Stimulated activated memory B cell treated with anti-CD40 and anti-IgM and Interleukin-4, amounts not matched to agents 10 μg/mL and 1 μg/mL and 100 μg/mL, for 72 hours (primary cell): ENCODE results near the gene SLC25A48.
A peak's percentile ranks its signal among the peaks of the same experiment; 100 is the strongest.

ENCODE experiments used
- ATAC-seq: fragments of 150-1000 bp; cut with Tn5 transposase; 2 replicates; pipeline ENCODE4 v1.10.0; 2021
- H3K27ac Mint-ChIP-seq: one replicate; pipeline ENCODE4 v1.8.0; 2022; ENCODE audit warnings: mild to moderate bottlenecking, mixed read lengths
- H3K27me3 Mint-ChIP-seq: one replicate; pipeline ENCODE4 v1.8.0; 2022; ENCODE audit warnings: mixed read lengths
- H3K36me3 Mint-ChIP-seq: one replicate; pipeline ENCODE4 v1.8.0; 2022; ENCODE audit warnings: mixed read lengths
- H3K4me1 Mint-ChIP-seq: one replicate; pipeline ENCODE4 v1.8.0; 2022; ENCODE audit warnings: mixed read lengths
- H3K4me3 Mint-ChIP-seq: one replicate; pipeline ENCODE4 v1.8.0; 2022; ENCODE audit warnings: mild to moderate bottlenecking, moderate library complexity, mixed read lengths
- H3K9me3 Mint-ChIP-seq: one replicate; pipeline ENCODE4 v1.8.0; 2022; ENCODE audit warnings: mixed read lengths

Gene SLC25A48

GRCh38 chr5:135880278-135880677 is 45.8 kb downstream of the SLC25A48 start:
- Mint-ChIP-seq H3K4me3 (no peak overlapping the region), H3K9me3 (no peaks in the 10 kb centered on the region), H3K27me3 (peaks cover 45% of the 10 kb centered on the region), H3K4me1 (no peaks in the 10 kb centered on the region), H3K27ac (no peak overlapping the region), H3K36me3 (no peaks in the 10 kb centered on the region)
- no peak for ATAC-seq

- no peaks in the 10 kb centered on the region for H3K9me3 Mint-ChIP-seq
- peaks cover 45% of the 10 kb centered on the region for H3K27me3 Mint-ChIP-seq
- no peak overlapping the region for H3K27ac Mint-ChIP-seq
- H3K4me1 Mint-ChIP-seq: no peaks in the 10 kb centered on the region
- ATAC-seq: no peak
- no peak overlapping the region for H3K4me3 Mint-ChIP-seq
- no peaks in the 10 kb centered on the region for H3K36me3 Mint-ChIP-seq
Measured at GRCh38 chr5:135880801-135881200, 46.3 kb downstream of the SLC25A48 start.

DNA sequence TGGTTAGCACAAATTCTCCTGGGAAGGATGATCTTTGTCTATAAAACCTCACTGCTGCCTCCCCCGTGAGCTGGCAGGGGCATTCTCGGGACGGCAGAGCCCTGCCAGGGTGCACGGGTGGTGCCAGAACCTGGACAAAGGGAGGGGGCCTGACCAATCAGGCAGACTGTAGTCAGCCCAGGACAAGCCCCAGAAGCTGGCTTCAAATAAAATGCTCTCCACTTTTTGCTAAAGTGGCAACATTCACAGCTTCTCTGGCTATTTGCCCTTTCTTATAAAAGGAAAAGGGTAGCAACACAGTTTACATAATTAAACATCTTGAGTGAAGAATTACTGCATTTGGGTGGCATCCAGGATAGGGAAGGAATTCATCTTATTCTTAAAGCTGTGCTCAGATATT is 46.8 kb downstream of the SLC25A48 start:
- H3K27me3 Mint-ChIP-seq: peaks cover 45% of the 10 kb centered on the region
- no peaks in the 10 kb centered on the region for H3K9me3 Mint-ChIP-seq
- no peak for ATAC-seq
- no peaks in the 10 kb centered on the region for H3K36me3 Mint-ChIP-seq
- no peak overlapping the region for H3K4me3 Mint-ChIP-seq
- no peak overlapping the region for H3K27ac Mint-ChIP-seq
- no peaks in the 10 kb centered on the region for H3K4me1 Mint-ChIP-seq

GRCh38 chr5:135881819-135882218 is 47.4 kb downstream of the SLC25A48 start:
- peaks cover 41% of the 10 kb centered on the region for H3K27me3 Mint-ChIP-seq
- H3K36me3 Mint-ChIP-seq: no peaks in the 10 kb centered on the region
- H3K27ac Mint-ChIP-seq: no peak overlapping the region
- H3K4me3 Mint-ChIP-seq: no peak overlapping the region
- no peak for ATAC-seq
- H3K9me3 Mint-ChIP-seq: no peaks in the 10 kb centered on the region
- H3K4me1 Mint-ChIP-seq: no peaks in the 10 kb centered on the region

- Mint-ChIP-seq H3K4me1 (peaks cover 8% of the 10 kb centered on the region), H3K9me3 (no peaks in the 10 kb centered on the region), H3K4me3 (no peak overlapping the region), H3K27ac (no peak overlapping the region), H3K36me3 (no peaks in the 10 kb centered on the region), H3K27me3 (peaks cover 30% of the 10 kb centered on the region)
- no peak for ATAC-seq
Measured at GRCh38 chr5:135883026-135883425, 48.6 kb downstream of the SLC25A48 start.

- no peak overlapping the region for H3K27ac Mint-ChIP-seq
- peaks cover 8% of the 10 kb centered on the region for H3K4me1 Mint-ChIP-seq
- no peaks in the 10 kb centered on the region for H3K9me3 Mint-ChIP-seq
- H3K4me3 Mint-ChIP-seq: no peak overlapping the region
- ATAC-seq: no peak
- no peaks in the 10 kb centered on the region for H3K36me3 Mint-ChIP-seq
- H3K27me3 Mint-ChIP-seq: peaks cover 30% of the 10 kb centered on the region
Measured at GRCh38 chr5:135883441-135883840, 49.0 kb downstream of the SLC25A48 start.

DNA sequence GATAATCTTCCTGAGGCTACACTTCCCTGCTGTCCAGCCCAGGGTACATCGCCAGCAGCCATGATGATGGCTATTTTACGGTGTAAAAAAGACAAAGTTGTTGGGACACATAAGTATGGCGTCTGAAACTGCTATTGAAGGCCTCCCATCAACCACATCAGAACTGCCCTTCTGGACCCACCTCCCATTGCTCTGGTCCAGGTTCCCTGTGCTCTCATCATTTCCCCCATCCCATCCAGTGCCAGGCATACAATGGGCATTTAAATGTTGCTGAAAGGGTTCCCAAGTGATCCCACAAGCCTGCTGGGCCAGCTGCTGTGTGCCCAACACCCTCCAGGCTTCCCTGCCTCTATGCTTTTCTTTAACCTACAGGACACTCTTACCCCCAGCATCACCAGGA is 50.6 kb downstream of the SLC25A48 start:
- Mint-ChIP-seq H3K27me3 (peaks cover 29% of the 10 kb centered on the region), H3K4me3 (no peak overlapping the region), H3K36me3 (no peaks in the 10 kb centered on the region), H3K9me3 (no peaks in the 10 kb centered on the region), H3K27ac (no peak overlapping the region), H3K4me1 (peaks cover 8% of the 10 kb centered on the region)
- no peak for ATAC-seq

- H3K36me3 Mint-ChIP-seq: no peaks in the 10 kb centered on the region
Measured at GRCh38 chr5:135886136-135886535, 51.7 kb downstream of the SLC25A48 start.

DNA sequence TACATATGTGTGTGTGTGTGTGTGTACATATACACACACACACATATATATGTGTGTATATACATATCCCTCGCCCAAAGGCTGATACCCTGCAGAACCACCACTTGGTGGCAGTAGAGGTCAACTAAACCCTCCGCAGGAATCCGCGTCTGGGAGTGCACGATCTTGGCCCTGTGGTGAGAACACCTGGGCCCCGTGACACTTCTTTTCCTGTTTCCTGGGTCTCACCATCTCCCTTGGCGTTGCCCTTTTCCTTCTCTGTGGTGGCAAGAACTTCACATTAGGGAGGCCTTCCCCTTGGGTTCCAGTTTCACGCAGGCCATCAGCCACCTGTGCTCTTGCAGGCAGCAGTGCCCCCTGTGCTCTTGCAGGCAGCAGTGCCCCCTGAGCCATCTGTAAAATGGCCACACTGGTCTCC is 53.0 kb downstream of the SLC25A48 start:
- H3K4me3 Mint-ChIP-seq: peak overlapping the region; percentile 29
- H3K27me3 Mint-ChIP-seq: peaks cover 16% of the 10 kb centered on the region

More at GRCh38 chr5:135886136-135886535, 51.7 kb downstream of the SLC25A48 start:
- ATAC-seq: no peak
- Mint-ChIP-seq H3K27me3 (peaks cover 18% of the 10 kb centered on the region), H3K27ac (no peak overlapping the region), H3K4me1 (peaks cover 14% of the 10 kb centered on the region), H3K9me3 (no peaks in the 10 kb centered on the region), H3K4me3 (no peak overlapping the region)

GRCh38 chr5:135887881-135888614 is 53.6 kb downstream of the SLC25A48 start:
- Mint-ChIP-seq H3K27me3 (peaks cover 13% of the 10 kb centered on the region), H3K27ac (no peak overlapping the region), H3K9me3 (no peaks in the 10 kb centered on the region), H3K4me3 (peak overlapping the region; percentile 29), H3K4me1 (peaks cover 14% of the 10 kb centered on the region), H3K36me3 (no peaks in the 10 kb centered on the region)
- no peak for ATAC-seq

More for the DNA sequence above, 53.0 kb downstream of the SLC25A48 start:
- no peaks in the 10 kb centered on the region for H3K36me3 Mint-ChIP-seq
- no peak overlapping the region for H3K27ac Mint-ChIP-seq
- H3K9me3 Mint-ChIP-seq: no peaks in the 10 kb centered on the region
- ATAC-seq: peak; percentile 75
- peaks cover 14% of the 10 kb centered on the region for H3K4me1 Mint-ChIP-seq

DNA sequence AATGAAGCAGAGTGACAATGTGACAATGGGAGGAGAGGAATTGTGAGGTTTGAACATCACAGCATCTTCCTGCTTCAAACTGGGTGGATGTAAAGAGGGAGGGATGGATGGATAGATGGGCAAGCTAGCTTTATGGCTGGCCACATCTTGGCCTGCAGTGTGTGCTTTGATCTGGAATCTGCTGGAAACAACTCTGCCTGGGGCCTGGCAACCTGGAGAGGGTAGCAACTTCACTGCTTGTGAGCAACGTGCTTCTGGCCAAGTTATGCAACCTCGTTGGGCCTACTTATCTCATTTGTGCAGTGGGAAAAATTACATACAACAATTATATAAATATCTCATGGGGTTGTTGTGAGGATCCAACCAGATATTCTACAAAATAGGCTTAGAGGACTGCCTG is 55.8 kb downstream of the SLC25A48 start:
- H3K4me3 Mint-ChIP-seq: no peak overlapping the region
- no peaks in the 10 kb centered on the region for H3K36me3 Mint-ChIP-seq
- no peak for ATAC-seq
- H3K27me3 Mint-ChIP-seq: no peaks in the 10 kb centered on the region
- no peaks in the 10 kb centered on the region for H3K9me3 Mint-ChIP-seq
- H3K27ac Mint-ChIP-seq: no peak overlapping the region
- peaks cover 14% of the 10 kb centered on the region for H3K4me1 Mint-ChIP-seq

DNA sequence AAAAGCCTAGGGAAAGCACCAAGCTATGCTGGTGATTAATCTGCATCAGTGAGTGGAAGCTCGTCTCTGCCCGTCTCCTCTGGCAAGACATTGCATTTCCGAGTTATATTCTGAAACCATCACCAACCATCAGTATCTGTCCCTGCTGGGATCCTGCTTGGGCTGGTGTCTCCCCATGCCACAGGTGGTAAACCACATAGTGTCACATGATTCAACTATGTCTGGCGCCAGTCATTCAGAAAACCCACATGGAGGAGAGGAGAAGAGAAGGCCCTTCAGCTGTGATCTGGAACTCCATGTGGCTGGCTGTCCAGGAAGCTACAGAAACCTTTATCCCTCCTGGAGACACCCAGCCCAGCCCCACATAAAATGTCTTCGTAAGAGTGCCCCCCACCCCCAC is 56.4 kb downstream of the SLC25A48 start:
- Mint-ChIP-seq H3K4me1 (peaks cover 14% of the 10 kb centered on the region), H3K9me3 (no peaks in the 10 kb centered on the region), H3K27ac (no peak overlapping the region), H3K36me3 (no peaks in the 10 kb centered on the region), H3K4me3 (no peak overlapping the region), H3K27me3 (no peaks in the 10 kb centered on the region)
- peak; percentile 76 for ATAC-seq

DNA sequence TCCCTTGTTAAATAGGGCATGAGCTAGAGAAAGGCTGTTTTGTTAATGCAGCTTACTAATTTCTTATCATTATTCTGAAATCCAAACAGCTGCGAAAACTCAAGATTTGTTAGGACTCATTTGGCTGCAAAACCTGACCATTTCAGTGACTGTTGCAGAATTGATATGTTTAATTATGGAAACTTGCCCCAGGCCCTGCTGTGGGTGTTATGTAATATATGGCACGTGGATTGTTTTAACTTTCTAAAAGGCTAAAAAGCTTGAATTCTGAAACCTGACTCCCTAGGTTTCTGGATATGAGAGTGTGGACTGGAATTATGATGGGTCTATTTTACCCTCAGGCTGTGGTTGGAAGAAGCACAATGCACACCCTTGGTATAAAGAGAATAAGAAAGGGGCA is 56.8 kb downstream of the SLC25A48 start:
- ATAC-seq: no peak
- no peak overlapping the region for H3K27ac Mint-ChIP-seq
- H3K4me1 Mint-ChIP-seq: peaks cover 14% of the 10 kb centered on the region
- H3K27me3 Mint-ChIP-seq: no peaks in the 10 kb centered on the region
- H3K4me3 Mint-ChIP-seq: no peak overlapping the region
- no peaks in the 10 kb centered on the region for H3K9me3 Mint-ChIP-seq
- H3K36me3 Mint-ChIP-seq: no peaks in the 10 kb centered on the region

GRCh38 chr5:135891791-135892190 is 57.3 kb downstream of the SLC25A48 start:
- H3K4me1 Mint-ChIP-seq: peaks cover 14% of the 10 kb centered on the region
- no peak overlapping the region for H3K4me3 Mint-ChIP-seq

DNA sequence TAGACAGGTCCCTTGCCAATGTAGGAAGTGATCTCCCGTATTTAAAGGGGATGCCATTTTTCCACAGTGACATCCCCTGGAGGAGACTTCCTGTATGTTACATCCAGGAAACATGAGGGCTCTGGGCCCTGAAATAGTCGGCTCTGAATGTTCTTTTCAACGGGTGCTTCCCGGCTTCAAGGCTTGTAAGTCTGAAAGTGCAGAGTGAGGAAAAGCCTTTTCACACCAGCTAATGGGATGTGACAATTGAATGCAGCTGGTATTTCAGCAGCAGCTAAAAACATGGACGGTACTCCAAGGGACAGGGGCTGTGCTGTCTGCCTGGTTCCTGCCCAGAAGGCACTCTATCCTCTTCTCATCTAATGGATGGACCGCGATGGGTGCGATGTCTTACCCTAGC is 59.8 kb downstream of the SLC25A48 start:
- no peaks in the 10 kb centered on the region for H3K36me3 Mint-ChIP-seq
- H3K4me1 Mint-ChIP-seq: peaks cover 6% of the 10 kb centered on the region
- H3K27ac Mint-ChIP-seq: no peak overlapping the region
- H3K4me3 Mint-ChIP-seq: no peak overlapping the region
- peaks cover 9% of the 10 kb centered on the region for H3K27me3 Mint-ChIP-seq
- ATAC-seq: no peak
- no peaks in the 10 kb centered on the region for H3K9me3 Mint-ChIP-seq

More at GRCh38 chr5:135891791-135892190, 57.3 kb downstream of the SLC25A48 start:
- no peaks in the 10 kb centered on the region for H3K9me3 Mint-ChIP-seq
- H3K36me3 Mint-ChIP-seq: no peaks in the 10 kb centered on the region
- no peak overlapping the region for H3K27ac Mint-ChIP-seq
- ATAC-seq: no peak
- no peaks in the 10 kb centered on the region for H3K27me3 Mint-ChIP-seq

DNA sequence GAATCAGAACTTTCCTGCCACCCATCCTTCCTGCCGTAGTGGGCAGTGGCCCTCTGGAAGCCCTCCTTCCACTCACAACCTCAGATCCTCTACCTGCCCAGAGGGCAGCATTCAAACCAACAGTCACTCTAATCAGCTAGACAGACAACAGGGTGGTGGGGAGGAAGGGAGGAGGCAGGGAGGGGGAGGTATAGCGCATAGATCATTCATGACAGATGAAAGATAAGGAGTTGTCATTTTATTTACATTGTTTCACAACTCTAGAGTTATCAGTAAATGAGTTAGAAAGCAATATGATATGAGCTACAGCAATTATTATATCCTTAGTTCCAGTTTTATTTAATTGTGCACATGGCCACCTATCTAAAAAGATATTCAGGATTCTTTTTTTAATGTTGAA is 60.3 kb downstream of the SLC25A48 start:
- no peak for ATAC-seq
- Mint-ChIP-seq H3K27ac (no peak overlapping the region), H3K27me3 (peaks cover 9% of the 10 kb centered on the region), H3K4me3 (no peak overlapping the region), H3K36me3 (no peaks in the 10 kb centered on the region), H3K9me3 (no peaks in the 10 kb centered on the region), H3K4me1 (peaks cover 6% of the 10 kb centered on the region)
